Nephron progenitor cell (in vitro differentiated cells): ENCODE data around the gene TBC1D1.

Experiments used
- DNase-seq: peaks from one replicate; pipeline ENCODE4 v3.0.0; 2021
- H3K27ac Mint-ChIP-seq: 2 replicates; pipeline ENCODE4 v1.8.0; 2021; ENCODE audit warnings: mild to moderate bottlenecking, moderate library complexity, mixed read lengths
- H3K27me3 Mint-ChIP-seq: 2 replicates; pipeline ENCODE4 v1.8.0; 2021; ENCODE audit warnings: mild to moderate bottlenecking, low read depth, mixed read lengths; ENCODE audit not compliant: poor library complexity
- H3K36me3 Mint-ChIP-seq: 2 replicates; pipeline ENCODE4 v1.8.0; 2021; ENCODE audit warnings: low read depth, mixed read lengths
- H3K4me1 Mint-ChIP-seq: 2 replicates; pipeline ENCODE4 v1.8.0; 2021; ENCODE audit warnings: mixed read lengths
- H3K4me3 Mint-ChIP-seq: 2 replicates; pipeline ENCODE4 v1.8.0; 2021; ENCODE audit warnings: mild to moderate bottlenecking, moderate library complexity, mixed read lengths
- H3K9me3 Mint-ChIP-seq: 2 replicates; pipeline ENCODE4 v1.8.0; 2021; ENCODE audit warnings: mild to moderate bottlenecking, moderate library complexity, mixed read lengths
- CTCF ChIP-seq: fragments of 200-600 bp; sonication (generic); IDR thresholded peaks from 2 replicates; pipeline ENCODE4 v1.5.0; 2021; ENCODE audit warnings: antibody characterized with exemption

The TBC1D1 gene

GRCh38 chr4:38080061-38080974 lies 189.4 kb downstream of the TBC1D1 start:
- Mint-ChIP-seq H3K4me3 (peak overlapping the region; percentile 47), H3K36me3 (peaks cover 49% of the 10 kb centered on the region), H3K4me1 (peaks cover 74% of the 10 kb centered on the region), H3K27me3 (no peaks in the 10 kb centered on the region), H3K27ac (no peak overlapping the region), H3K9me3 (no peaks in the 10 kb centered on the region)
- DNase-seq: no peak
- no peak for TF ChIP-seq CTCF

DNA sequence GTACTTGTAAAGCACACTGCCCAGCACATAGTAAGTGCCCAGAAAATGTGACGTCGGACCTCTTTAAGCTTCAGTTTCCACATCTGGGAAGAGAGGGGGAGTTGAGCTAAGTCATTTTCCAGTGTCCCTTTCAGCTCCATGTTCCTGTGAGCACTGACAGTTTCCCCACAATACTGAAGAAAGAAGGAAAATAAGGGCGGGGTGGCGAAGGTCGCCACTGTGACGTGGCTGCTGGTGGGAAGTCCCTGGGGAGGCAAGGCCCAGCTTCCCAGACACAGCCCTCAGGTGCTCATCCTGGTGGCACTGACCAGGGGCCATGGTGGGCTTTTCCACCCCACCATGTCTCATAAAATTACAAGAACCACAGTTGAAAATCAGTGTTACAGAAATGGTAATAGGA lies 191.1 kb downstream of the TBC1D1 start:
- Mint-ChIP-seq H3K9me3 (no peaks in the 10 kb centered on the region), H3K27me3 (no peaks in the 10 kb centered on the region), H3K4me1 (peaks cover 82% of the 10 kb centered on the region), H3K27ac (no peak overlapping the region), H3K36me3 (peaks cover 35% of the 10 kb centered on the region), H3K4me3 (no peak overlapping the region)
- no peak for TF ChIP-seq CTCF
- no peak for DNase-seq

GRCh38 chr4:38082424-38083385 lies 191.8 kb downstream of the TBC1D1 start:
- Mint-ChIP-seq H3K27me3 (no peaks in the 10 kb centered on the region), H3K9me3 (no peaks in the 10 kb centered on the region), H3K4me3 (no peak overlapping the region), H3K27ac (peak overlapping the region; percentile 70), H3K36me3 (peaks cover 34% of the 10 kb centered on the region), H3K4me1 (peaks cover 83% of the 10 kb centered on the region)
- no peak for DNase-seq
- no peak for TF ChIP-seq CTCF

GRCh38 chr4:38084877-38085711 lies 194.2 kb downstream of the TBC1D1 start:
- DNase-seq: no peak
- Mint-ChIP-seq H3K27ac (peak overlapping the region; percentile 91), H3K36me3 (peaks cover 26% of the 10 kb centered on the region)

More at GRCh38 chr4:38084877-38085711, 194.2 kb downstream of the TBC1D1 start:
- TF ChIP-seq CTCF: no peak
- Mint-ChIP-seq H3K9me3 (no peaks in the 10 kb centered on the region), H3K4me1 (peaks cover 64% of the 10 kb centered on the region), H3K27me3 (no peaks in the 10 kb centered on the region), H3K4me3 (no peak overlapping the region)
